Pancreas (tissue), 10 donors: ENCODE results near the gene THBS2. TPM values are rescaled to one million over a fixed set of nuclear protein-coding genes. Genes with fewer than 3 reads are reported as not detected.

Source experiments
- ATAC-seq, 4 donors: fragments of 200-7000 bp; cut with Tn5 transposase; one replicate each; pipeline versions ENCODE4 v1.8.0 to v1.9.1; 2020; ENCODE audit warnings: mild to moderate bottlenecking in 4 of 4, moderate library complexity in 4 of 4
- DNase-seq, 6 donors: peaks; one replicate each; pipeline ENCODE4 v3.0.0-alpha.2; 2020
- FAIRE-seq: peaks from 2 replicates; lab custom pipeline; 2012; peaks lifted over from hg19 to GRCh38; lab: Jason Lieb, UNC
- H3K27ac ChIP-seq, 4 donors: fragments of 200-600 bp; sonication (generic); 1 replicate in 3 of 4; 2 replicates in 1 of 4; pipeline versions ENCODE4 v1.5.0 to v1.8.0; 2020
- H3K27me3 ChIP-seq, 4 donors: fragments of 200-600 bp; one replicate each; pipeline ENCODE4 v1.8.0; 2021
- H3K36me3 ChIP-seq, 3 donors: fragments of 200-600 bp; sonication (generic) in 1 of 3; one replicate each; pipeline versions ENCODE4 v1.5.0 to v1.8.0; 2020 to 2021
- H3K4me1 ChIP-seq, 3 donors: fragments of 200-600 bp; one replicate each; pipeline ENCODE4 v1.8.0; 2021
- H3K4me3 ChIP-seq, 4 donors: fragments of 200-600 bp; sonication (generic) in 2 of 4; one replicate each; pipeline versions ENCODE4 v1.5.0 to v1.8.0; 2020 to 2021
- H3K9me3 ChIP-seq, 4 donors: fragments of 200-600 bp; one replicate each; pipeline ENCODE4 v1.8.0; 2021
- CTCF ChIP-seq, 4 donors: fragments of 200-600 bp; sonication (generic) in 3 of 4; IDR thresholded peaks; one replicate each; pipeline versions ENCODE4 v1.5.0 to v1.8.0; 2021; ENCODE audit warnings: antibody characterized with exemption in 4 of 4
- WGBS, 2 donors: extraction: QIAGEN DNeasy Blood & Tissue Kit; methylation state at CpG; one replicate each; pipeline ENCODE4 v1.1.7; 2013; 5-methylcytosine and 5-hydroxymethylcytosine counted together
- intact Hi-C, 3 donors: fragments of 100-400 bp; cut with DNase I; formaldehyde crosslinking; loops; one replicate each; pipeline versions ENCODE4 v1.11.1 to v1.14.2; 2022
- polyA plus RNA-seq, 2 donors: library from polyadenylated mRNA; stranded (reverse); fragments of 200-250 nt; gene quantifications; one replicate each; pipeline ENCODE4 v1.2.3, GENCODE V29; 2013
- total RNA-seq, 6 donors: library from RNA; stranded (reverse); fragmentation: NEBNext Ultra II Directional in 4 of 6; extraction: Animal tissue kit (Norgen Biotek cat#: 25700) in 4 of 6; gene quantifications; one replicate each; pipeline versions ENCODE4 v1.2.1 to v1.2.4, GENCODE V29; 2021 to 2023
- donor health status: healthy with polysubstance abuse.
- donor health status: DM: no; HTN: no; CAD: no; lungs with moderate emphysema.
- donor health status: DM: no; HTN: no; CAD: no.
- donor health status: control.
- donor health status: control.
- donor health status: Bipolar disorder and iron deficiency.
- donor health status: DM: yes; HTN: yes; CAD: no.
- donor health status: DM: no; HTN: no; CAD: no.
- donor health status: DM: no; HTN: no; CAD: no.
- donor health status: DM: yes; HTN: yes; CAD: no.

Gene THBS2
- total and polyA plus RNA-seq, 8 donors, result 0.96 to 39.4 (median 2.6) TPM

DNA sequence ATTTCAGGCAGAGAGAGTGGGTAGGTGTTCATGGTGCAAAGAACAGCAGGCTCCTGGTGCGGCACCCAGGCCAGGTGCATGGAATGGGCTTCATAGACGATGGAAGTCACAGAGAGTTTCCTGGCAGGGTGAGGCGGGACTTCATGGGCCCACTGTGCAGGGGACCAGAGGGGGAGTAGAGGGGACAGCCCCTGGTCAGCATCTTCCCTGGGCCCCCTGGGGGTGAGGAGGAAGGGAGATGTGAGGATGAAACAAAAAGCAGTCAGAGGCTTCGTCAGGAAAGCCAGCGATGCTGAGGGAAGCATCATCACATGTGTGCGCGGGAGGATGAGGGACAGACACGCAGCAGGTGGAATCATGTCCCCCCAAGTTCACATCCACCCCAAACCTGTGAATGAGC, 2.4 kb upstream of the THBS2 start:
- Histone ChIP-seq H3K27ac (no peak overlapping the region), H3K36me3 (no peaks in the 10 kb centered on the region), H3K4me1 (no peaks in the 10 kb centered on the region), H3K27me3 (peaks cover 0 to 7% (median 2%) of the 10 kb centered on the region in 4 donors), H3K9me3 (no peaks in the 10 kb centered on the region), H3K4me3 (no peak overlapping the region)
- ATAC-seq, result no peak
- DNase-seq, result no peak
- FAIRE-seq, result no peak
- intact Hi-C loops, result no loop called here
- WGBS, 2 donors, result 80 to 89% methylated on average over 8 of the region's 8 CpGs
- TF ChIP-seq CTCF (IDR thresholded peaks at IDR 0.05), result no peak

DNA sequence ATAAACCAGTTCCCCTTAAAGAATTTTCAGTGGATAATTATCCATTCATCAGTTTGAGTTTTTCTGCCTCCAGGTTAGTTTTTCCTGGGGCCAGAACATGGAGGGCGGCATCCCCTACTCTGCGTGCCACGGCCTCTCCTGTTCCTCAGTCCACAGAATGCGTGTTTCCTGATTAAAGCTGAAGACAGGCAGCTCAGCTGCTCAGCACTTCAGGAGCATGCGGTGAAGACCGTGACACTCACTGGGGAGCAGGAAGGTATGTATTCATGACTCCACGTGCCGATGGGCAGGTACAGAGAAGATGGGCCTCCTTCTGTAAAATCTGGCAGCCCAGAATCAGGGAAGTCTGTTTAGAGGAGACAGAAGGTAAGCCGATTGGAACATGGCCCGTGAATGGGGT, 2.0 kb upstream of the THBS2 start:
- 71 to 80% methylated on average over 10 of the region's 10 CpGs for WGBS, 2 donors
- no peak for DNase-seq

DNA sequence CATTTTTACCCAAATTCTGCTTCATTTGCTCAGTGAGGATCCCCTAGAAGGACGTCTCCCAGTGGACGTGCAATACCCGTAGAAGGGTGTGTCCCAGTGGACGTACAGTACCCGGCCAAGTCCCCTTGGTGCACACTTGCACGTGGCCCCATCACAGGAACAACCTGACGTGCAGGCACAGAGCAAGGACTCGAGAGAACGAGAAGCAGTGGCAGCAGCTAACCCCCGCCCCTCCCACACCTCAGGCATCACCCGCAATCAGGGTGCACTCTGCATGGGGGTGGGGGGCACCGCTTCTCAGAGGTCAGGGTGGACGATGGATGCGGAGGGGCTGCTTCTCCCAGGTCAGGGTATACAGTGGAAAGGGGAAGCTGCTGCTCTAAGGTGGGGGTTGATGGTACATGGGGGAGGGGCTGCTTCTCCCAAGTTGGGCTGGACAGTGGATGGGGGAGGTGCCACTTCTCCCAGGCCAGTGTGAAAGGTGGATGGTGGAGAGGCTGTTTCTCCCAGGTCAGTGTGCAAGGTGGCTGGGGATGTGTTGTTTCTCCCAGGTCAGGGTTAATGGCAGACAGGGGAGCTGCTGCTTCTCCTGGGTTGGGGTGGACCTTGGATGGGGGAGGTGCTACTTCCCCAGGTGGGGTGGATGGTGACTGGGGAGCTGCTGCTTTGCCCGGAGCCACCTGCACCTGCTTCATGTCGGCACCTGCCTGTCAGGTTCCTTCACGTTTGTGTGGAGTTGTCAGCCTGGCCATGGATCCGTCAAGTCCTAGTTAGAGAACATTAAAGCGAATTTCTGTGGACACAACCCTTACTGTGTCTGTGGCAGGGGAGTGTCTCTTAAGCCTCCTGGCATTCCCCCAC, 1.0 kb upstream of the THBS2 start:
- no peak for TF ChIP-seq CTCF (IDR thresholded peaks at IDR 0.05)
- Histone ChIP-seq H3K4me1 (no peaks in the 10 kb centered on the region), H3K9me3 (no peaks in the 10 kb centered on the region), H3K27me3 (peaks cover 0 to 9% (median 3%) of the 10 kb centered on the region in 4 donors), H3K36me3 (no peaks in the 10 kb centered on the region), H3K27ac (no peak overlapping the region), H3K4me3 (no peak overlapping the region)
- no peak for FAIRE-seq
- no peak for DNase-seq
- 24 to 35% methylated on average over 19 of the region's 19 CpGs for WGBS, 2 donors
- ATAC-seq, result no peak
- intact Hi-C loops, result no loop called here

More for the DNA sequence above, 2.0 kb upstream of the THBS2 start:
- H3K9me3 ChIP-seq, result no peaks in the 10 kb centered on the region
- peaks cover 0 to 7% (median 2%) of the 10 kb centered on the region in 4 donors for H3K27me3 ChIP-seq
- intact Hi-C loops, result no loop called here
- no peak overlapping the region for H3K4me3 ChIP-seq
- H3K36me3 ChIP-seq, result no peaks in the 10 kb centered on the region
- ATAC-seq, result no peak
- no peaks in the 10 kb centered on the region for H3K4me1 ChIP-seq
- no peak overlapping the region for H3K27ac ChIP-seq
- no peak for FAIRE-seq
- TF ChIP-seq CTCF (IDR thresholded peaks at IDR 0.05), result no peak

- peaks cover 0 to 15% (median 3%) of the 10 kb centered on the region in 4 donors for H3K27me3 ChIP-seq
- no peak for DNase-seq
- FAIRE-seq, result no peak
- H3K4me1 ChIP-seq, result no peaks in the 10 kb centered on the region
- intact Hi-C loops, result no loop called here
- ATAC-seq, result no peak
- H3K36me3 ChIP-seq, result no peaks in the 10 kb centered on the region
- H3K4me3 ChIP-seq, result peak overlapping the region in 2 of 4 donors; percentile 4 to 20
- no peaks in the 10 kb centered on the region for H3K9me3 ChIP-seq
- 21 to 35% methylated on average over 14 of the region's 14 CpGs for WGBS, 2 donors
- no peak overlapping the region for H3K27ac ChIP-seq
- no peak for TF ChIP-seq CTCF (IDR thresholded peaks at IDR 0.05)
Observed at GRCh38 chr6:169252505-169253189, 999 bp downstream of the THBS2 start.
